Measurements from ENCODE around the gene PDE7B. TPM values are rescaled to one million over a fixed set of nuclear protein-coding genes. Genes with fewer than 3 reads are reported as not detected.
A peak's percentile ranks its signal among the peaks of the same experiment; 100 is the strongest.

PDE7B gene
- total and polyA plus RNA-seq, 8 donors = 1.3 to 4.7 (median 3.6) TPM

- TF ChIP-seq CTCF (IDR thresholded peaks at IDR 0.05) = no peak
- ATAC-seq (peak; percentile 60), DNase-seq (peak in 2 of 4 donors; percentile 84 to 85)
- no peaks in the 10 kb centered on the region for H3K36me3 ChIP-seq
- no peaks in the 10 kb centered on the region for H3K4me1 ChIP-seq
- no peaks in the 10 kb centered on the region for H3K27me3 ChIP-seq
- peak overlapping the region; percentile 5 to 70 for H3K27ac ChIP-seq
- intact Hi-C loops (cut with DNase I) = no loop called here
- H3K4me3 ChIP-seq = no peak overlapping the region
- H3K9me3 ChIP-seq = no peaks in the 10 kb centered on the region
Measured at GRCh38 chr6:136173519-136174507, 322.3 kb downstream of the PDE7B start.

DNA sequence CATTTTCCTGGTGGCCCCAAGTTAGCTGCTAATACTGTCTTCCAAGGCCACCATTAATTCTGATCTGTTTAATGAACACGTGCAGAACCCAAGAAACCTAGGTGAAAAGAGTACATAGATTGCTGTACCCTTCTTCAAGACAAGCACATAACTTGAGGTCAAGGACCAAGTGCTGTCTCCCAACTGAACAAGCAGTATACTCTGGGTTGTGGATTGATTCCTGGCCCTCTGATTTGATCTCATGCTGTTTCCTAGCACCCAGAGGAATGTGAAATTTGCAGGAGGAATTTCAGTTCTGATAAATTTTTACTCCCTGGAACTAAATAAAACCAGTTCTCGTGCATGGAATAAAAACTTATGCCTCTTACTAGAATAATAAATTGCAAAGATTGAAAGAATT, 323.0 kb downstream of the PDE7B start:
- no peak for ATAC-seq
- intact Hi-C loops (cut with DNase I) = no loop called here
- no peaks in the 10 kb centered on the region for H3K27me3 ChIP-seq
- TF ChIP-seq CTCF (IDR thresholded peaks at IDR 0.05) = no peak
- no peaks in the 10 kb centered on the region for H3K9me3 ChIP-seq
- no peaks in the 10 kb centered on the region for H3K36me3 ChIP-seq
- no peaks in the 10 kb centered on the region for H3K4me1 ChIP-seq
- no peak overlapping the region for H3K4me3 ChIP-seq
- DNase-seq = no peak
- peak overlapping the region; percentile 5 to 70 for H3K27ac ChIP-seq

DNA sequence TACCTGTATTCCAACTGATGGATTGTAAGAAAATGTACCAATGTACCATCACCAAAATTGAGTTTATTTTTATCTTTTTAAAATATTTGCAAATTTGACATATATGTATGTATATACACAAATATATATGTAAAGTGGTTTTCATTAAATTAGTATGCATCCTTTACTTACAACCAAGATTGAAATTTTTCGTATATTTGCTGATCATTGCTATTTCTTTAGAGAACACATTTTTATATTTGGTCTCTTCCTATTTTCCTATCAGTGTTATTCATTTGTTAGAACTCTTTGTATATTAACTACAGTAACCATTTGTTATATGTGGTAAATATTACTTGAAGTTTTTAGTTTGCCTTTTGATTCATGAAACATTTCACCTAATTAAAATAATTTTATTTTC, 324.4 kb downstream of the PDE7B start:
- Histone ChIP-seq H3K4me3 (no peak overlapping the region), H3K27me3 (no peaks in the 10 kb centered on the region), H3K27ac (no peak overlapping the region), H3K9me3 (no peaks in the 10 kb centered on the region), H3K4me1 (peaks cover 0 to 2% of the 10 kb centered on the region in 2 donors), H3K36me3 (no peaks in the 10 kb centered on the region)
- no peak for ATAC-seq
- DNase-seq = no peak
- intact Hi-C loops (cut with DNase I) = no loop called here
- no peak for TF ChIP-seq CTCF (IDR thresholded peaks at IDR 0.05)

- no peak for TF ChIP-seq CTCF (IDR thresholded peaks at IDR 0.05)
- DNase-seq = no peak
- Histone ChIP-seq H3K4me3 (no peak overlapping the region), H3K4me1 (peaks cover 0 to 8% of the 10 kb centered on the region in 2 donors), H3K36me3 (no peaks in the 10 kb centered on the region), H3K9me3 (no peaks in the 10 kb centered on the region), H3K27me3 (no peaks in the 10 kb centered on the region), H3K27ac (no peak overlapping the region)
- no peak for ATAC-seq
- intact Hi-C loops (cut with DNase I) = no loop called here
Measured at GRCh38 chr6:136178749-136179148, 327.2 kb downstream of the PDE7B start.

GRCh38 chr6:136180704-136181511, 329.4 kb downstream of the PDE7B start:
- Histone ChIP-seq H3K9me3 (no peaks in the 10 kb centered on the region), H3K27me3 (no peaks in the 10 kb centered on the region), H3K27ac (no peak overlapping the region), H3K4me3 (no peak overlapping the region), H3K36me3 (no peaks in the 10 kb centered on the region), H3K4me1 (peaks cover 0 to 8% of the 10 kb centered on the region in 2 donors)
- ATAC-seq (peak; percentile 35), DNase-seq (no peak)
- intact Hi-C loops (cut with DNase I) = no loop called here
- TF ChIP-seq CTCF (IDR thresholded peaks at IDR 0.05) = no peak
